ENCODE measurements around the gene RUNX2. TPM values are rescaled to one million over a fixed set of nuclear protein-coding genes. Genes with fewer than 3 reads are reported as not detected.

RUNX2 gene
- total and polyA plus RNA-seq, 9 of the 15 experiments (the other 6 are each of a cell fraction or from before 2014, with no cell fraction given): 0.29 to 1.00 (median 0.43) TPM

DNA sequence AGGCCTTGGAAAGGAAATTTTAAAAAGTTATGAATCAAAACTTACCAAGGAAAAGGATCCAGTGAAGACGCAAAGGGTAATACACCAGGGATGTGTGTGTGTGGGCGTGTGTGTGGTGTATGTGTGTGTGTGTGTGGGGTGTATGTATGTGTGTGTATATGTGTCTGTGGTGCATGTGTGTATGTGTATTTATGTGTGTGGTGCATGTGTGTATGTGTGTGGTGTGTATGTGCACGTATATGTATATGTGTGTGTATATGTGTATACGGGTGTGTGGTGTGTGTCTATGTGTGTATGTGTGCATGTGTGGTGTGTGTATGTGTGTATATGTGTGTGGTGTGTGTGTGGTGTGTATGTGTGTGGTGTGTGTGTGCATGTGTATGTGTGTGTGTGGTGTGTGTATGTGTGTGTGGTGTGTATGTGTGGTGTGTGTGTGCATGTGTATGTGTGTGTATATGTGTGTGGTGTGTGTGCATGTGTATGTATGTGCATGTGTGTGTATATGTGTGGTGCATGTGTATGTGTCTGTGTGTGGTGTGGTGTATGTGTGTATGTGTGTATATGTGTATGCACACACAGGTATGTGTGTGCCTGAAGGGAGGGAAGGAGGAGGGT is 225.7 kb downstream of the RUNX2 start (continued):
- TF ChIP-seq ZNF778 (CRISPR knock-in tag; IDR thresholded peaks at IDR 0.05) (no peak), SRF (CRISPR knock-in tag; IDR thresholded peaks at IDR 0.05) (no peak)
- TF ChIP-seq, protein P1, sequence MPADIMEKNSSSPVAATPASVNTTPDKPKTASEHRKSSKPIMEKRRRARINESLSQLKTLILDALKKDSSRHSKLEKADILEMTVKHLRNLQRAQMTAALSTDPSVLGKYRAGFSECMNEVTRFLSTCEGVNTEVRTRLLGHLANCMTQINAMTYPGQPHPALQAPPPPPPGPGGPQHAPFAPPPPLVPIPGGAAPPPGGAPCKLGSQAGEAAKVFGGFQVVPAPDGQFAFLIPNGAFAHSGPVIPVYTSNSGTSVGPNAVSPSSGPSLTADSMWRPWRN (IDR thresholded peaks at IDR 0.05; ENCODE audit: low read depth): no peak

DNA sequence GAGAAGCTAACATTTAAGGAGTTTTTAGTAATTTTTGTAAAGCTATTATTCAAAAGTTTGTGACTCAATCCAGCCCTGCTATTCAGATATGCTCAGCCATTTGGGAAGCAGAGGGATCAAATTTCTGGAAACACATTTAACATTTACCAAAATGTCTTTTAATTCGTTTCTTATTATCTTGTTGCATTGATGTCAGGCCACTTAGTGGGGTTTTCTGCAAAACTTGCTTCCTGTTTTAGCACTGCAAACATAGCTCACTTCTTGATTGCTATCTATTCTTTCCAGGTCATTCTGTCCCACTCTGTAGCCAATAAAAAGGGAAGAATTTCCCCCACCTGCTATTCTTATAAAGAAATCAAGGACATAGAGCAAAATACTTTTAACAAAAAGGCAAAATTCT is 226.5 kb downstream of the RUNX2 start:
- ChIA-PET POLR2A (interaction anchor here (0.7 to 1.1 kb wide), 2 partner anchors 9 to 718 kb away, joined by 3 to 4 read pairs; no protein-coding TSS in a partner anchor), CTCF (ENCODE audit: low intra/inter-chr PET ratio) (no interaction called here)
- Histone ChIP-seq H2AFZ (ENCODE audit: low read depth, low read length) (no peak overlapping the region), H4K20me1 (replicated peaks; ENCODE audit: control insufficient read depth, insufficient read depth, low read length) (no peaks in the 10 kb centered on the region), H3K36me3 (ENCODE audit: control insufficient read depth, insufficient read depth, low read length) (no peaks in the 10 kb centered on the region), H3K79me2 (ENCODE audit: control insufficient read depth, insufficient read depth, low read length) (no peaks in the 10 kb centered on the region), H3K27ac (ENCODE audit: extremely low read depth, low read depth, low read length) (no peak overlapping the region), H3K9me1 (ENCODE audit: control insufficient read depth, insufficient read depth, low read length) (no peaks in the 10 kb centered on the region), H3K9ac (ENCODE audit: insufficient read depth in 1 of 2, low read depth in 2 of 2, low read length in 2 of 2) (no peak overlapping the region), H3K4me3 (no peak overlapping the region), H3K4me2 (ENCODE audit: insufficient read depth, low read length) (no peak overlapping the region), H3K4me1 (replicated peaks in 1 of 2; ENCODE audit: control insufficient read depth in 2 of 2, insufficient read depth in 2 of 2, low read length in 2 of 2) (no peaks in the 10 kb centered on the region; a peak in 2 of 5 replicates), H3K9me3 (replicated peaks; ENCODE audit: control insufficient read depth, insufficient read depth, low read depth, low read length) (no peaks in the 10 kb centered on the region), H3K27me3 (ENCODE audit: control insufficient read depth in 2 of 2, insufficient read depth in 2 of 2, low read length in 2 of 2) (peaks cover 4 to 19% of the 10 kb centered on the region in 2 experiments; a peak in 4 of 5 replicates)
- FAIRE-seq: no peak
- no TSS peak for BruUV-seq (replicated peaks)
- in situ Hi-C loops (cut with MboI) (no loop called here), intact Hi-C loops (cut with micrococcal nuclease) (loop anchor here (5.0 kb wide), 1 partner anchor 132 kb away; no protein-coding TSS in a partner anchor)
- TF ChIP-seq C11orf30 (IDR thresholded peaks at IDR 0.05; ENCODE audit: low read depth) (no peak), RHOXF2B (CRISPR knock-in tag; conservative IDR thresholded peaks at IDR 0.05) (no peak), CREB1 (IDR thresholded peaks at IDR 0.05) (no peak), CREB1 (CRISPR knock-in tag; IDR thresholded peaks at IDR 0.05) (no peak), POU5F1 (IDR thresholded peaks at IDR 0.05; ENCODE audit: borderline replicate concordance, low read depth, low read length, partially characterized antibody) (no peak), SLC30A9 (CRISPR knock-in tag; IDR thresholded peaks at IDR 0.05) (no peak), ZNF75A (CRISPR knock-in tag; IDR thresholded peaks at IDR 0.05) (no peak), SIX5 (IDR thresholded peaks at IDR 0.05; ENCODE audit: borderline replicate concordance in 1 of 2, insufficient read depth in 1 of 2, low read depth in 1 of 2, low read length in 2 of 2) (no peak), XRCC3 (IDR thresholded peaks at IDR 0.05) (no peak), PCBP2 (IDR thresholded peaks at IDR 0.05; ENCODE audit: low read depth, low read length, poor library complexity, severe bottlenecking) (no peak), ZNF140 (CRISPR knock-in tag; IDR thresholded peaks at IDR 0.05) (no peak)
- TF ChIP-seq, protein P2, sequence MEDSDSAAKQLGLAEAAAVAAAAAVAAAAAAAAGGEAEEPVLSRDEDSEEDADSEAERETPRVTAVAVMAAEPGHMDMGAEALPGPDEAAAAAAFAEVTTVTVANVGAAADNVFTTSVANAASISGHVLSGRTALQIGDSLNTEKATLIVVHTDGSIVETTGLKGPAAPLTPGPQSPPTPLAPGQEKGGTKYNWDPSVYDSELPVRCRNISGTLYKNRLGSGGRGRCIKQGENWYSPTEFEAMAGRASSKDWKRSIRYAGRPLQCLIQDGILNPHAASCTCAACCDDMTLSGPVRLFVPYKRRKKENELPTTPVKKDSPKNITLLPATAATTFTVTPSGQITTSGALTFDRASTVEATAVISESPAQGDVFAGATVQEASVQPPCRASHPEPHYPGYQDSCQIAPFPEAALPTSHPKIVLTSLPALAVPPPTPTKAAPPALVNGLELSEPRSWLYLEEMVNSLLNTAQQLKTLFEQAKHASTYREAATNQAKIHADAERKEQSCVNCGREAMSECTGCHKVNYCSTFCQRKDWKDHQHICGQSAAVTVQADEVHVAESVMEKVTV (CRISPR knock-in tag; IDR thresholded peaks at IDR 0.05): no peak
- DNase-seq (ENCODE audit: extremely low read depth in 1 of 4, low spot score in 3 of 4): no peak
- WGBS (ENCODE audit: insufficient coverage, low coverage, missing lambda C conversion rate): 0% methylated on average over 1 of the region's 1 CpG
- no peak for ATAC-seq

Measured in K562 (cell line).